Neural progenitor cell (in vitro differentiated cells): ENCODE results near the gene ITSN1. TPM values are rescaled to one million over a fixed set of nuclear protein-coding genes. Genes with fewer than 3 reads are reported as not detected.

ENCODE experiments used
- DNase-seq: peaks from one replicate; pipeline ENCODE4 v3.0.0-alpha.2; 2016; ENCODE audit warnings: low spot score
- H2AFZ ChIP-seq: fragments of 200-600 bp; sonication (generic); replicated peaks from 2 replicates; pipeline ENCODE4 v1.6.1; 2016; ENCODE audit warnings: antibody characterized with exemption
- H3F3A ChIP-seq: fragments of 200-600 bp; sonication (generic); 2 replicates; pipeline ENCODE4 v1.6.1; 2016; ENCODE audit warnings: antibody characterized with exemption, low read depth
- H3K27ac ChIP-seq: fragments of 200-600 bp; sonication (generic); 2 replicates; pipeline ENCODE4 v1.5.1; 2016; ENCODE audit warnings: mild to moderate bottlenecking
- H3K27me3 ChIP-seq: fragments of 200-600 bp; sonication (generic); 2 replicates; pipeline ENCODE4 v1.6.1; 2016; ENCODE audit warnings: mild to moderate bottlenecking, moderate library complexity
- H3K36me3 ChIP-seq: fragments of 200-600 bp; sonication (generic); 2 replicates; pipeline ENCODE4 v1.5.1; 2016
- H3K4me1 ChIP-seq: fragments of 200-600 bp; sonication (generic); 2 replicates; pipeline ENCODE4 v1.6.1; 2016; ENCODE audit warnings: mixed run types
- H3K4me2 ChIP-seq: fragments of 200-600 bp; sonication (generic); 2 replicates; pipeline ENCODE4 v1.6.1; 2016
- H3K4me3 ChIP-seq: fragments of 200-600 bp; sonication (generic); 2 replicates; pipeline ENCODE4 v1.5.1; 2016
- H3K79me2 ChIP-seq: fragments of 200-600 bp; sonication (generic); 2 replicates; pipeline ENCODE4 v1.6.1; 2016; ENCODE audit warnings: low read depth
- H3K9ac ChIP-seq: fragments of 200-600 bp; sonication (generic); 2 replicates; pipeline ENCODE4 v1.6.1; 2016
- H3K9me3 ChIP-seq: fragments of 200-600 bp; sonication (generic); 2 replicates; pipeline ENCODE4 v1.5.1; 2016; ENCODE audit warnings: low read depth
- H4K20me1 ChIP-seq: fragments of 200-600 bp; sonication (generic); 2 replicates; pipeline ENCODE4 v1.6.1; 2016; ENCODE audit warnings: low read depth
- H3K27ac Mint-ChIP-seq: 3 replicates; pipeline ENCODE4 v1.8.0; 2021; ENCODE audit warnings: mixed read lengths
- H3K27me3 Mint-ChIP-seq: 2 replicates; pipeline ENCODE4 v1.8.0; 2022; ENCODE audit warnings: low read depth, mild to moderate bottlenecking, inconsistent platforms, moderate library complexity, mixed read lengths; ENCODE audit not compliant: insufficient read depth
- H3K36me3 Mint-ChIP-seq: 3 replicates; pipeline ENCODE4 v1.8.0; 2021; ENCODE audit warnings: mixed read lengths
- H3K4me1 Mint-ChIP-seq: 3 replicates; pipeline ENCODE4 v1.8.0; 2021; ENCODE audit warnings: mixed read lengths
- H3K4me3 Mint-ChIP-seq: 3 replicates; pipeline ENCODE4 v1.8.0; 2021; ENCODE audit warnings: mild to moderate bottlenecking, moderate library complexity, mixed read lengths
- H3K9me3 Mint-ChIP-seq: 3 replicates; pipeline ENCODE4 v1.8.0; 2020; ENCODE audit warnings: mixed read lengths
- CTCF ChIP-seq: fragments of 200-600 bp; sonication (generic); IDR thresholded peaks from 2 replicates; pipeline ENCODE4 v1.5.1; 2017; ENCODE audit warnings: antibody characterized with exemption, mild to moderate bottlenecking
- EZH2 ChIP-seq: fragments of 200-600 bp; sonication (generic); IDR thresholded peaks from 2 replicates; pipeline ENCODE4 v1.6.1; 2017; ENCODE audit warnings: antibody characterized with exemption, mild to moderate bottlenecking, moderate library complexity
- EZH2phosphoT487 ChIP-seq: fragments of 200-600 bp; sonication (generic); IDR thresholded peaks from 2 replicates; pipeline ENCODE4 v1.6.1; 2017; ENCODE audit warnings: antibody characterized with exemption
- total RNA-seq: library from RNA; depleted of rRNA; stranded (reverse); fragments of >200 nt; gene quantifications from 2 replicates; pipeline ENCODE4 v1.2.3, GENCODE V29; 2015; ENCODE audit warnings: low replicate concordance

The ITSN1 gene
- total RNA-seq, 1 donor from 2014 or later: 136 TPM

DNA sequence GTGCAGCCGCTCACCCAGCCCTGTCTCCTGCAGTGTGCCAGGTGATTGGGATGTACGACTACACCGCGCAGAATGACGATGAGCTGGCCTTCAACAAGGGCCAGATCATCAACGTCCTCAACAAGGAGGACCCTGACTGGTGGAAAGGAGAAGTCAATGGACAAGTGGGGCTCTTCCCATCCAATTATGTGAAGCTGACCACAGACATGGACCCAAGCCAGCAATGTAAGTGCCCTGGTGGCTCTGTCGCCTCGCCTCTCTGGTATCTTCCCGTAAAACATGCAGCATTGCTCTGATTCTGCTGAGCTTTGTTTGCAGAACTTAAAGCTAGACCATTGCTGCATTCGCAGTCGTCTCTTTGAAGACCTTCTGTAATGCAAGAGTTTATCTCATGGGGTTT, 194.1 kb downstream of the ITSN1 start:
- no peaks in the 10 kb centered on the region for H3K27me3 ChIP-seq
- no peak for DNase-seq
- peaks cover 4% of the 10 kb centered on the region for H3K36me3 ChIP-seq
- Mint-ChIP-seq H3K27ac (no peak overlapping the region), H3K9me3 (no peaks in the 10 kb centered on the region), H3K27me3 (peaks cover 9% of the 10 kb centered on the region), H3K4me3 (no peak overlapping the region), H3K4me1 (peaks cover 21% of the 10 kb centered on the region), H3K36me3 (peaks cover 69% of the 10 kb centered on the region)
- H3F3A ChIP-seq: peaks cover 19% of the 10 kb centered on the region
- H3K4me1 ChIP-seq: peaks cover 19% of the 10 kb centered on the region
- no peaks in the 10 kb centered on the region for H3K9me3 ChIP-seq
- no peak overlapping the region for H2AFZ ChIP-seq
- H3K4me2 ChIP-seq: no peak overlapping the region
- no peaks in the 10 kb centered on the region for H3K79me2 ChIP-seq
- TF ChIP-seq CTCF: no peak
- no peak for TF ChIP-seq EZH2
- TF ChIP-seq EZH2phosphoT487: no peak
- H3K9ac ChIP-seq: no peak overlapping the region
- no peak overlapping the region for H3K27ac ChIP-seq
- H3K4me3 ChIP-seq: no peak overlapping the region
- H4K20me1 ChIP-seq: peaks cover 11% of the 10 kb centered on the region

- Mint-ChIP-seq H3K27ac (no peak overlapping the region), H3K36me3 (peaks cover 53% of the 10 kb centered on the region), H3K9me3 (no peaks in the 10 kb centered on the region)
These were observed 196.9 kb downstream of the ITSN1 start for GRCh38 chr21:33839167-33839716.

DNA sequence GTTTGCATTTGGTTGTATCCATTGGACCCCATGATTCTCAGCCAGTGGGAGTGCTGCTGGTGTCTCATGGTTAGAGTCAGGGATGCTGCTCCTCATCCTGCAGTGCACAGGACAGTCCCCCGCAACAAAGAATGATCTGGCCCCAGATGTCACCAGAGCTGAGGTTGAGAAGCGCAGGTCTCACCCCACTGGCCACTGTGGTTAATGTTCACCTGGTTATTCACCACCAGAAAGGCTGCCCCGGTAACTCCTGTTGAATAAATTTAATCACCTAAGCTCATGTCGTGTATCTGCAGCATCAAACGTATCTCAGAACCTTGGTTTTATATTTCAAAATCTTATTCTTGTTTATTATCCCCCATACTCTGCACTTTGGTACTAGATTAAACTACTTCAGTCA, 197.5 kb downstream of the ITSN1 start:
- Mint-ChIP-seq H3K4me1 (peaks cover 35% of the 10 kb centered on the region), H3K9me3 (no peaks in the 10 kb centered on the region), H3K36me3 (peaks cover 47% of the 10 kb centered on the region), H3K27me3 (peaks cover 8% of the 10 kb centered on the region), H3K27ac (no peak overlapping the region), H3K4me3 (no peak overlapping the region)
- Histone ChIP-seq H4K20me1 (peaks cover under 1% of the 10 kb centered on the region), H3F3A (peaks cover 2% of the 10 kb centered on the region), H3K36me3 (peaks cover 4% of the 10 kb centered on the region), H3K4me2 (no peak overlapping the region), H3K4me3 (no peak overlapping the region), H3K79me2 (no peaks in the 10 kb centered on the region), H3K4me1 (peaks cover 17% of the 10 kb centered on the region), H3K27ac (no peak overlapping the region), H2AFZ (no peak overlapping the region), H3K9me3 (no peaks in the 10 kb centered on the region), H3K9ac (no peak overlapping the region), H3K27me3 (no peaks in the 10 kb centered on the region)
- DNase-seq: no peak
- no peak for TF ChIP-seq EZH2phosphoT487
- TF ChIP-seq EZH2: no peak
- TF ChIP-seq CTCF: no peak

More at GRCh38 chr21:33839167-33839716, 196.9 kb downstream of the ITSN1 start:
- H3F3A ChIP-seq: peaks cover 7% of the 10 kb centered on the region
- H3K9ac ChIP-seq: no peak overlapping the region
- H3K4me3 ChIP-seq: no peak overlapping the region
- TF ChIP-seq EZH2 (no peak), EZH2phosphoT487 (no peak), CTCF (no peak)
- no peaks in the 10 kb centered on the region for H3K27me3 ChIP-seq
- H2AFZ ChIP-seq: no peak overlapping the region
- H3K4me1 ChIP-seq: peaks cover 20% of the 10 kb centered on the region
- H3K9me3 ChIP-seq: no peaks in the 10 kb centered on the region
- DNase-seq: no peak
- H3K4me1 Mint-ChIP-seq: peaks cover 35% of the 10 kb centered on the region
- H4K20me1 ChIP-seq: peaks cover 6% of the 10 kb centered on the region
- H3K4me2 ChIP-seq: no peak overlapping the region
- no peak overlapping the region for H3K27ac ChIP-seq
- H3K36me3 ChIP-seq: peaks cover 4% of the 10 kb centered on the region
- H3K27me3 Mint-ChIP-seq: peaks cover 8% of the 10 kb centered on the region
- H3K4me3 Mint-ChIP-seq: no peak overlapping the region
- H3K79me2 ChIP-seq: no peaks in the 10 kb centered on the region
